Measurements from ENCODE around the gene KHK.

- TF ChIP-seq CTCF (IDR thresholded peaks at IDR 0.05) (no peak), EP300 (IDR thresholded peaks at IDR 0.05; ENCODE audit: borderline replicate concordance in 1 of 2, low read depth in 1 of 2, low read length in 1 of 2) (no peak), RCOR1 (IDR thresholded peaks at IDR 0.05; ENCODE audit: low read length) (no peak), REST (IDR thresholded peaks at IDR 0.05; ENCODE audit: low read depth, low read length) (no peak), JUND (IDR thresholded peaks at IDR 0.05) (no peak), NFIC (IDR thresholded peaks at IDR 0.05; ENCODE audit: borderline replicate concordance) (no peak)
These were observed 32.8 kb upstream of the KHK start for GRCh38 chr2:27053776-27054175.

Measured in SK-N-SH (cell line).